ENCODE measurements around the gene PCGF1. TPM values are rescaled to one million over a fixed set of nuclear protein-coding genes. Genes with fewer than 3 reads are reported as not detected.
"Not testable (repeated sequence)": the region's sequence is repeated elsewhere in the genome, so short reads cannot be mapped to it uniquely, and the experiment has no call there.

The PCGF1 gene
- polyA plus RNA-seq, 4 donors = 26.4 to 33.3 (median 28.9) TPM

GRCh38 chr2:74481961-74482800 lies 25.3 kb downstream of the PCGF1 start:
- DNase-seq (ENCODE audit: low read depth in 4 of 4, low spot score in 2 of 4) = no peak

GRCh38 chr2:74481431-74481830 lies 26.1 kb downstream of the PCGF1 start:
- DNase-seq (ENCODE audit: low read depth in 4 of 4, low spot score in 2 of 4) = no peak

- no peak for DNase-seq (ENCODE audit: low read depth in 4 of 4, low spot score in 2 of 4)
These were observed 32.6 kb downstream of the PCGF1 start for GRCh38 chr2:74474899-74475298.

- DNase-seq (ENCODE audit: low read depth in 4 of 4, low spot score in 2 of 4) = no peak
These were observed 33.0 kb downstream of the PCGF1 start for GRCh38 chr2:74474481-74474880.

- DNase-seq (ENCODE audit: low read depth in 4 of 4, low spot score in 2 of 4) = no peak
These were observed 34.6 kb downstream of the PCGF1 start for GRCh38 chr2:74472945-74473258.

GRCh38 chr2:74472086-74472944 lies 35.2 kb downstream of the PCGF1 start, which contains the start of gene MRPL53:
Gene MRPL53, minus strand, starts transcription at chr2:74472680. Its CDS starts 20 bp downstream, at chr2:74472660.
- DNase-seq (ENCODE audit: low read depth in 4 of 4, low spot score in 2 of 4) = peak; percentile 89 to 95 (median 92)

- DNase-seq (ENCODE audit: low read depth in 4 of 4, low spot score in 2 of 4) = no peak
These were observed 36.0 kb downstream of the PCGF1 start for GRCh38 chr2:74471332-74472065.

- DNase-seq (ENCODE audit: low read depth in 4 of 4, low spot score in 2 of 4) = not testable (repeated sequence)
These were observed 36.8 kb downstream of the PCGF1 start for GRCh38 chr2:74470742-74471141.

GRCh38 chr2:74464406-74464805 lies 43.1 kb downstream of the PCGF1 start:
- DNase-seq (ENCODE audit: low read depth in 4 of 4, low spot score in 2 of 4) = no peak

- DNase-seq (ENCODE audit: low read depth in 4 of 4, low spot score in 2 of 4) = no peak
These were observed 44.7 kb downstream of the PCGF1 start for GRCh38 chr2:74462786-74463105.

- DNase-seq (ENCODE audit: low read depth in 4 of 4, low spot score in 2 of 4) = no peak
These were observed 45.3 kb downstream of the PCGF1 start for GRCh38 chr2:74462054-74462785.

GRCh38 chr2:74461187-74462053 lies 46.1 kb downstream of the PCGF1 start:
- no peak for DNase-seq (ENCODE audit: low read depth in 4 of 4, low spot score in 2 of 4)

GRCh38 chr2:74460187-74460586 lies 47.3 kb downstream of the PCGF1 start:
- not testable (repeated sequence) for DNase-seq (ENCODE audit: low read depth in 4 of 4, low spot score in 2 of 4)

- DNase-seq (ENCODE audit: low read depth in 4 of 4, low spot score in 2 of 4) = not testable (repeated sequence)
These were observed 47.9 kb downstream of the PCGF1 start for GRCh38 chr2:74459503-74460118.

- DNase-seq (ENCODE audit: low read depth in 4 of 4, low spot score in 2 of 4) = no peak
These were observed 48.5 kb downstream of the PCGF1 start for GRCh38 chr2:74458938-74459363.

- peak; percentile 99 to 100 (median 100) for DNase-seq (ENCODE audit: low read depth in 4 of 4, low spot score in 2 of 4)
These were observed 49.2 kb downstream of the PCGF1 start, which contains the start of gene WBP1 for GRCh38 chr2:74458132-74458937. Gene WBP1, plus strand, starts transcription at chr2:74458438. Its CDS starts 165 bp downstream, at chr2:74458603.

GRCh38 chr2:74457549-74458131 lies 49.9 kb downstream of the PCGF1 start:
- DNase-seq (ENCODE audit: low read depth in 4 of 4, low spot score in 2 of 4) = no peak

GRCh38 chr2:74457129-74457548 lies 50.4 kb downstream of the PCGF1 start:
- DNase-seq (ENCODE audit: low read depth in 4 of 4, low spot score in 2 of 4) = no peak

Measured in left renal cortex interstitium (tissue), 4 donors.